Stimulated activated CD4-positive, alpha-beta T cell treated with anti-CD3 and anti-CD28 coated beads, Interleukin-4, amount 100 ng/mL, for 48 hours (primary cell): ENCODE results near the gene GCNT2.
"Not testable (repeated sequence)": the region's sequence is repeated elsewhere in the genome, so short reads cannot be mapped to it uniquely, and the experiment has no call there.

ENCODE experiments used
- DNase-seq, 2 donors: peaks; one replicate each; pipeline ENCODE4 v3.0.0-alpha.2; 2020; ENCODE audit warnings: low read depth in 2 of 2

Gene GCNT2

GRCh38 chr6:10547809-10548208 is 26.7 kb downstream of the GCNT2 start:
- no peak for DNase-seq

- no peak for DNase-seq
Observed at GRCh38 chr6:10550764-10551163, 29.6 kb downstream of the GCNT2 start.

DNA sequence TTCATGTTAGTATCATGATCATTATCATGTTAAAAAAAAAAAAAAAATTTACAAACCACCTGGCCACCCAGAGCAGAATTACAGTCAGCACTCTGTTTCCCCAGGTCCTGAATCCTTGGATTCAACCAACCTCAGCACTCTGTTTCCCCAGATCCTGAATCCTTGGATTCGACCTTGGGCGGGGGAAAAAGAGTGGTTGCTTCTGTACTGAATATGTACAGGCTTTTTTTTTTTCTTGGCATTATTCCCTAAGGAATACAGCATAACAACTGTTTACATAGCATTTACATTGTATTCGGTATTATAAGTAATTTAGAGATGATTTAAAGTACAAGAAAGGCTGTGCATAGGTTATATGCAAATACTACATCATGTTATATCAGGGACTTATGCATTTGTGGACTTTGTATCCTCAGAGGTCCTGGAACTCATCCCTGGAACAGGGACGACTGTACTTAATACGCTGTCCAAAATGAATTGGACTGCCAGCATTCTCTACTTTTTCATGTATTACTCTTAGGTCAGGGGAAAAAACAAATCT is 31.2 kb downstream of the GCNT2 start:
- no peak for DNase-seq

DNA sequence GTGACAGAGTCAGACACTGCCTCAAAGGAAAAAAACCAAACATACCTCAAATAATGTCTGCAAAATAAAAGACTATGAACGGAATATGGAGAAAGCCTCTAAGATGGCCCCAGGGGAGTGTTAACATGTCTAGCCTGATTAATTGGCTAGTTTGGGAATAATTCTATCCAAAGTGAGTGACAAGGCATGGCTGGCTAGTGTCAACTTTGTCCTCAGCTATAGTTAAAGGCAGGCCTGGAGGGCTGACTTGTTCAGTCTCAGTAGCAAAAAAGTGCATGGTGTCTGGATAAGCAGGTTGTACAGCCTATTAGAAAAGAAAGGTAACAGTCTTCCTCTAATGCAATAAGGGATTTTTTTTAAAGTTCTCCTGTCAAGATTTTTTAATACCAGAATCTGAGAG is 32.7 kb downstream of the GCNT2 start:
- no peak for DNase-seq

DNA sequence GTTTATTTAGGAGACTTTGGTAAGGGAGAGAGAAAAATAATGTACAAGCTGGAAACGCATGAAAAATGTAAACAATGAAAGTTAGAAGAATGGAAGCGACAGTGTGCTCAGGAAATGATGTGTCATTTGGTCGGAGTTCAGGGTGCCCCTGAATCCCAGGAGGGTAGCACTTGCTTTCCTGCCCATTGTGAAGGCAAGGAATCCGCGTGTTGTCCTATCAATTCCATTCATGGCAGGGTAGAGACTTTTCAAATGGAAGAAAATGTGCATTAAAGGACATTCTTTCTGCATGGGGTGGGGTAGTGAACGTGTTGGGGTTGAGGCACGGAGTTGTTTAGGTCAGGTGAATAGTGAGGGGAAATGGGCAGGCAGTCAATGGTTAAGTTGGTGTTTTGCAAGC is 33.7 kb downstream of the GCNT2 start:
- no peak for DNase-seq

GRCh38 chr6:10555625-10556309 is 34.6 kb downstream of the GCNT2 start:
- no peak for DNase-seq

- DNase-seq = no peak
Observed at GRCh38 chr6:10556589-10556988, 35.4 kb downstream of the GCNT2 start.

DNA sequence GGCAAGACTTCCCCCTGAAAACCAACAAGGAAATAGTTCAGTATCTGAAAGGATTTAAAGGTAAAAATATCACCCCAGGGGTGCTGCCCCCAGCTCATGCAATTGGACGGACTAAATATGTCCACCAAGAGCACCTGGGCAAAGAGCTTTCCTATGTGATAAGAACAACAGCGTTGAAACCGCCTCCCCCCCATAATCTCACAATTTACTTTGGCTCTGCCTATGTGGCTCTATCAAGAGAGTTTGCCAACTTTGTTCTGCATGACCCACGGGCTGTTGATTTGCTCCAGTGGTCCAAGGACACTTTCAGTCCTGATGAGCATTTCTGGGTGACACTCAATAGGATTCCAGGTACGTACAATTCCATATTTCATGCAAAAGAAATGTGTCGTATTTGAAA is 35.8 kb downstream of the GCNT2 start:
- DNase-seq = no peak

GRCh38 chr6:10557913-10558312 is 36.8 kb downstream of the GCNT2 start:
- no peak for DNase-seq

DNA sequence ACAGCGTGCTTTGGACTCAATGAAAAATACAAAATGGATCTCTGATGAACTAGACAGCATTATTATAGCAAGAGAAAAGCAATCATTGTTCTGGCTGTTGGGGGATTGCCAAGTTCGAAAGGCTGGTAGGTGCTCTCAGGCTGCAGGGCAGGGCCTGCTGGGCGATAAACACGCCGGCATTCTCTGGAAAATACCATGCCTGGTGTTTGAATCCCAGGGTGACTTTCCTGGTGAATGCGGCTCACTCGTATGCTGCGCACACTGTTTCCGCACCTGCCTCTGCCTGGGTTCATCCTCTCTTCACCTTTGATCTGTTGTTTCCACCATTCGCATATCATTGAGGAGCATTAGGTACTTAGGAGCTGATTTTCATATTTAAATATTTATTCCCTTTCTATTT is 37.4 kb downstream of the GCNT2 start:
- DNase-seq = no peak

GRCh38 chr6:10559522-10560152 is 38.5 kb downstream of the GCNT2 start:
- no peak for DNase-seq

DNA sequence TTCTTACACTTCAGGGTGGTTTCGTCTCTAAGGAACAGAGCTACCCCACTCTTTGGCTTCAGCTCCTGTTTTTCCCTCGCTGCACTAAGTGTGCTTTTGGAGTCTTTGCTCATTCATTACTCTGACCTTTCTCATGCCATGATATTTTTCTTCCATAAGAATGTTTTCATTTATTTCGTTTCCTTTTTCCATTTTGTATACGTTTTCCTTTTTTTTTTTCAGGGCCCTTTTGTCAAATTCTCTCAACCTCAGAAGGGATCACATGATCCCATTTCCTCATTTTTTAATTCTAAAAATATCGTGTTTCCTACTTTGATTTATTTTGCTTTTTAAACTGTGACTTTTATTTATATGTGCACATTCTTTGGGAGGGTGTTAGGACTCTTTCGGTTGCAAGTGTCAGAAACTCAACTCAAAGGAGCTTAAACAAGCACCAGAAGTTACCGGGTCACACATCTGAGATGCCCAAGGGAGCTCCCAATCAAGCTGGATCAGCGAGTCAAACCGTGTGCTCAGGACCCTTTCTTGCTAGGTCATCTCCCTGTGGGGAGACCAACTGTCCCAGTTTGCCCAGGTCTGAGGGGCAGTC is 40.6 kb downstream of the GCNT2 start:
- DNase-seq = no peak

GRCh38 chr6:10564975-10565673 is 44.0 kb downstream of the GCNT2 start:
- no peak for DNase-seq

GRCh38 chr6:10565913-10566312 is 44.8 kb downstream of the GCNT2 start:
- no peak for DNase-seq

DNA sequence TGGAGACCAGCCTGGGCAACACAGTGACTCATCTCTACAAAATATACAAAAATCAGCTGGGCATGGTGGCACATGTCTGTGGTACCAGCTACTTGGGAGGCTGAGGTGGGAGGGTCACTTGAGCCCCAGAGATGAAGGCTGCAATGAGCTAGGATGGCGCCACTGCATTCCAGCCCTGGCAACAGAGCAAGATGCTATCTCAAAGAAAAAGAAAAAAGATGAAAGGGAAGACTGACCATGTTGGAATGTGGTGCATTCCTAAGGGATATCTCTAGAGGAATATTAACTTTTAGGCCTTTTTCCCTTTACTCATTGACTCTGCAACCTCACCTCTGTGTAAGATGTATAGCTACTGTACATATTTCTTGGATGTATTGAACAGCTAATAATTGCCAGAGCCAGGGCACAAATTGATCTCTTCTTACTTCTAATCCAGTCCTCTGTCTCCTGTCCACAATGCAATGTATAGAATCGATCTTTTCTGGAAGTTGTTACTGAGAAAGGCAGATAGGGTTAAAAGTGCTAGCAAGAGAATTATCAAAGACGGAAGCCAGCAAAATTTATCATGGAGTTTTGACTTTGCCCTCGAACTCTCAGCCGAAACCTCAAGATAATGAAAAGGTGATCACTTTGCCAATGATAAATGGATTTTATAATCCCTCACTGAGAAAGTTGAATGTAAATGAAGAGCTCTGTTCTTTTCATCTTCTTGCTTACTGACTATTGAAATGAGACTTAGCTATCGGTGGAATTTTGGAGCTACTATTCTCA is 46.3 kb downstream of the GCNT2 start:
- DNase-seq = no peak

DNA sequence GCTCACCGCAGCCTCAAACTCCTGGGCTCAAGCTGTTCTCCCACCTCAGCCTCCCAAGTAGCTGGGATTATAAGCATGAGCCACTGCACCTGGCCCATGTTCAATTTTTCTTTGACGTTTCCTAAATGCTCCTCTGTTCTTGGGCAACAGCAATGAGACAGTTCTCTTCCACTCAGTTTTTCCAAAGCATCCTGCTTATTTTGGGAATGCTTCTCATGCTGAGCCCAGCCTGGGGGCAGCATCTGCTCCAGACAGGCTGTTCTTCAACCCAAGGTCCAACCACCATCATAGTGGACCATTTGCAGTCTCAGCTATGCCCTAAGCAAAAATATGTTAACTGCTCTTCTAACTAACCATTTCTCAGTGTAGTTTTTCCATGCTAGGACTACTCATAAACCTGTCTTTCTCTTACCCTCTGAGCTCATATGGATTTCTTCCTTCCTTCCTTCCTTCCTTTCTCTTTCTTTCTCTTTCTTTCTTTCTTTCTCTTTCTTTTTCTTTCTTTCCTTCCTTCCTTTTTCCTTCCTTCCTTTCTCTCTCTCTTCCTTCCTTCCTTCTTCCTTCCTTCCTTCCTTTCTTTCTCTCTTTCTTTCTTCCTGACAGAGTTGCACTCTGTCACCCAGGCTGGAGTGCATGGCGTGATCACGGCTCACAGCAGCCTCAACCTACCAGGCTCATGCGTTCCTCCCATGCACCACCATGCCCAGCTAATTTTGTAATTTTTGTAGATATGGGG is 48.4 kb downstream of the GCNT2 start:
- no peak for DNase-seq

GRCh38 chr6:10575519-10575918 is 54.4 kb downstream of the GCNT2 start:
- DNase-seq = not testable (repeated sequence)

GRCh38 chr6:10576226-10576625 is 55.1 kb downstream of the GCNT2 start:
- DNase-seq = no peak

DNA sequence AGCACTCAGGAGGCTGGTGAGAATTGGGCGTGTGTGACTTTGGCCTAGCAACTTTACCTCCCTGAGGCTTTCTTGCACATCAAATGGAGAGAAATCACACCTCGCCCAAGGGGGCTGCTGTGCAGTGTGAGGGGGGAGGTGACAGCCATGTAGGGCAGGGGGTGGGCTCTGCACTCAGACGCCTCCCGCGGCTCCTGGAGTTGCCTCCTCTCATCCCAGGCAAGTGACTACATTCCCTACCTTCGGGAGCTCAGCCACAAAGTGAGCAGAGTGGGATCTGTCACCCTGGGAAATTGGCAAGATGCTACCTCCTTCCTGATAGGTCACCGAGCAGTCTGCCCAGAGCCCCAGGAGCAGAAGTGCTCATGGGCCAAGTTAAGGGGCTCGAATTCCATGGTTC is 56.0 kb downstream of the GCNT2 start:
- no peak for DNase-seq

GRCh38 chr6:10578723-10579122 is 57.6 kb downstream of the GCNT2 start:
- no peak for DNase-seq

DNA sequence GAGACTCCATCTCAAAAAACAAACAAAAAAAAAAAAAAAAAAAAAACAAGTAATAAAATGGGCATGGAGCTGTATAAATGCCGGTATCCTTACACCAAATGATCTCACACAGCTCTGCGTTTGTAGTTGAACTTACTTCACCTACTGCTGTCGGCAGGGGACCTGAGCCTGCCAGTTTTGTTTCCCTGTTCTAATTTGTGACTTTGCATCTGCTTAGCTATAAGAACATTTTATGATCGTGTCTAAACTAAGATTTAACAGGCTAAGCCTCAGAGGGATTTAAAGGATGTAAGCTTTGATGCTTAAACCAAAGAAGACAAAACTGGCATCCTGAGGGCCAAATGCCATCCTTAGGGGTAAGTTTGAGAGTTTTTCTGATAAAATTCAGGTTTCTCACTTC is 58.7 kb downstream of the GCNT2 start:
- DNase-seq = no peak
